GM19238 (cell line): ENCODE results near the gene NHLH1.

Source experiments
- DNase-seq: peaks from one replicate; pipeline ENCODE4 v3.0.0; 2011; ENCODE audit warnings: low spot score; ENCODE audit not compliant: insufficient read length

NHLH1 gene

GRCh38 chr1:160411271-160412027 is 44.6 kb downstream of the NHLH1 start:
- no peak for DNase-seq

- no peak for DNase-seq
Measured at GRCh38 chr1:160412028-160412362, 45.1 kb downstream of the NHLH1 start.

- DNase-seq = no peak
Measured at GRCh38 chr1:160413716-160414115, 46.8 kb downstream of the NHLH1 start.

- no peak for DNase-seq
Measured at GRCh38 chr1:160414881-160415280, 48.0 kb downstream of the NHLH1 start.

- no peak for DNase-seq
Measured at GRCh38 chr1:160415696-160416290, 48.9 kb downstream of the NHLH1 start.

- DNase-seq = no peak
Measured at GRCh38 chr1:160416369-160416768, 49.5 kb downstream of the NHLH1 start.

- DNase-seq = no peak
Measured at GRCh38 chr1:160418483-160418882, 51.6 kb downstream of the NHLH1 start.

GRCh38 chr1:160419150-160419837 is 52.4 kb downstream of the NHLH1 start:
- no peak for DNase-seq

GRCh38 chr1:160419838-160420169 is 52.9 kb downstream of the NHLH1 start:
- DNase-seq = no peak

GRCh38 chr1:160420881-160421842 is 54.3 kb downstream of the NHLH1 start:
- no peak for DNase-seq

GRCh38 chr1:160421881-160422280 is 55.0 kb downstream of the NHLH1 start:
- no peak for DNase-seq
